SIG-M5 (cell line): ENCODE data around the gene OXSM.

Source experiments
- DNase-seq: peaks from one replicate; lab custom pipeline; 2025; lab: John Stamatoyannopoulos, UW

Gene OXSM

GRCh38 chr3:25804676-25805075 is 14.8 kb downstream of the OXSM start:
- no peak for DNase-seq

GRCh38 chr3:25812644-25813043 is 22.8 kb downstream of the OXSM start:
- DNase-seq, result no peak

GRCh38 chr3:25817107-25817506 is 27.2 kb downstream of the OXSM start:
- no peak for DNase-seq

- no peak for DNase-seq
These were observed 27.7 kb downstream of the OXSM start for GRCh38 chr3:25817638-25818037.

- DNase-seq, result no peak
These were observed 28.4 kb downstream of the OXSM start for GRCh38 chr3:25818335-25818734.

- DNase-seq, result no peak
These were observed 30.5 kb downstream of the OXSM start for GRCh38 chr3:25820366-25820765.

- no peak for DNase-seq
These were observed 31.1 kb downstream of the OXSM start for GRCh38 chr3:25820816-25821486.

- DNase-seq, result no peak
These were observed 32.1 kb downstream of the OXSM start for GRCh38 chr3:25821746-25822573.

- no peak for DNase-seq
These were observed 33.4 kb downstream of the OXSM start for GRCh38 chr3:25823314-25823713.

GRCh38 chr3:25826510-25826909 is 36.6 kb downstream of the OXSM start:
- no peak for DNase-seq

- DNase-seq, result no peak
These were observed 40.7 kb downstream of the OXSM start for GRCh38 chr3:25830373-25831280.

GRCh38 chr3:25831578-25831977 is 41.7 kb downstream of the OXSM start:
- no peak for DNase-seq

- DNase-seq, result no peak
These were observed 44.5 kb downstream of the OXSM start for GRCh38 chr3:25834346-25834745.

- DNase-seq, result no peak
These were observed 46.7 kb downstream of the OXSM start for GRCh38 chr3:25836579-25836978.

GRCh38 chr3:25837038-25837437 is 47.1 kb downstream of the OXSM start:
- DNase-seq, result no peak

- no peak for DNase-seq
These were observed 50.2 kb downstream of the OXSM start for GRCh38 chr3:25840099-25840498.

- DNase-seq, result no peak
These were observed 53.4 kb downstream of the OXSM start for GRCh38 chr3:25843332-25843731.
